H9 (cell line): ENCODE data around the gene MUC5B. TPM values are rescaled to one million over a fixed set of nuclear protein-coding genes. Genes with fewer than 3 reads are reported as not detected.

Source experiments
- DNase-seq: peaks from one replicate; pipeline ENCODE4 v3.0.0-alpha.2; 2017
- H2AFZ ChIP-seq: one replicate; pipeline ENCODE4 v1.6.1; 2013; ENCODE audit warnings: mild to moderate bottlenecking, low read length, control low read depth, moderate library complexity
- H2AK5ac ChIP-seq: 2 replicates; pipeline ENCODE4 v1.6.1; 2013; ENCODE audit warnings: low read length, control low read depth, mixed read lengths; ENCODE audit not compliant: insufficient read length
- H2BK120ac ChIP-seq: one replicate; pipeline ENCODE4 v1.6.1; 2013; ENCODE audit warnings: low read depth, mild to moderate bottlenecking, low read length, control low read depth, inconsistent platforms; ENCODE audit not compliant: poor library complexity, severe bottlenecking
- H2BK12ac ChIP-seq: 2 replicates; pipeline ENCODE4 v1.6.1; 2013; ENCODE audit warnings: low read length, control low read depth, mixed read lengths, low read depth; ENCODE audit not compliant: insufficient read length
- H2BK15ac ChIP-seq: 2 replicates; pipeline ENCODE4 v1.6.1; 2013; ENCODE audit warnings: low read depth, low read length, control low read depth
- H2BK20ac ChIP-seq: one replicate; pipeline ENCODE4 v1.6.1; 2013; ENCODE audit warnings: low read depth, mild to moderate bottlenecking, low read length, control low read depth, inconsistent platforms; ENCODE audit not compliant: poor library complexity, severe bottlenecking
- H2BK5ac ChIP-seq: 2 replicates; pipeline ENCODE4 v1.6.1; 2013; ENCODE audit warnings: low read length, control low read depth, mixed read lengths; ENCODE audit not compliant: insufficient read length
- H3K14ac ChIP-seq: 2 replicates; pipeline ENCODE4 v1.6.1; 2013; ENCODE audit warnings: low read length, control low read depth; ENCODE audit not compliant: insufficient read depth
- H3K18ac ChIP-seq: 2 replicates; pipeline ENCODE4 v1.6.1; 2013; ENCODE audit warnings: low read depth, mild to moderate bottlenecking, mixed read lengths, low read length, control low read depth; ENCODE audit not compliant: insufficient read length
- H3K23ac ChIP-seq: 2 replicates; pipeline ENCODE4 v1.6.1; 2013; ENCODE audit warnings: low read length, control low read depth, mixed read lengths, low read depth; ENCODE audit not compliant: insufficient read length
- H3K23me2 ChIP-seq: 2 replicates; pipeline ENCODE4 v1.6.1; 2013; ENCODE audit warnings: low read depth, mild to moderate bottlenecking, mixed read lengths, low read length, control low read depth; ENCODE audit not compliant: insufficient read length, poor library complexity, severe bottlenecking
- H3K27ac ChIP-seq: 2 replicates; pipeline ENCODE4 v1.5.1; 2013; ENCODE audit warnings: low read length, control low read depth, mixed read lengths, low read depth; ENCODE audit not compliant: insufficient read length
- H3K27me3 ChIP-seq: 2 replicates; pipeline ENCODE4 v1.6.1; 2013; ENCODE audit warnings: low read length, control low read depth, inconsistent platforms; ENCODE audit not compliant: insufficient read depth
- H3K4ac ChIP-seq: 2 replicates; pipeline ENCODE4 v1.6.1; 2013; ENCODE audit warnings: low read depth, mild to moderate bottlenecking, control low read depth, inconsistent platforms, low read length, moderate library complexity
- H3K4me1 ChIP-seq: 2 replicates; pipeline ENCODE4 v1.6.1; 2013; ENCODE audit warnings: low read length, control low read depth, inconsistent platforms; ENCODE audit not compliant: insufficient read depth
- H3K4me2 ChIP-seq: 2 replicates; pipeline ENCODE4 v1.6.1; 2013; ENCODE audit warnings: low read length, control low read depth, mixed read lengths; ENCODE audit not compliant: insufficient read length, insufficient read depth
- H3K56ac ChIP-seq: 2 replicates; pipeline ENCODE4 v1.6.1; 2013; ENCODE audit warnings: low read depth, mild to moderate bottlenecking, mixed read lengths, low read length, control low read depth; ENCODE audit not compliant: insufficient read length
- H3K79me1 ChIP-seq: 2 replicates; pipeline ENCODE4 v1.6.1; 2013; ENCODE audit warnings: low read depth, mild to moderate bottlenecking, moderate library complexity, low read length, control low read depth, inconsistent platforms; ENCODE audit not compliant: insufficient read depth, poor library complexity, severe bottlenecking
- H3K79me2 ChIP-seq: 2 replicates; pipeline ENCODE4 v1.6.1; 2013; ENCODE audit warnings: low read length, control low read depth, inconsistent platforms; ENCODE audit not compliant: insufficient read depth
- H3K9ac ChIP-seq: 2 replicates; pipeline ENCODE4 v1.6.1; 2013; ENCODE audit warnings: low read length, control low read depth, mixed read lengths; ENCODE audit not compliant: insufficient read length; ENCODE audit errors: extremely low read depth
- H3K9me3 ChIP-seq: one replicate; pipeline ENCODE4 v1.6.1; 2013; ENCODE audit warnings: low read depth, low read length, inconsistent platforms; ENCODE audit not compliant: control insufficient read depth
- H3T11ph ChIP-seq: one replicate; pipeline ENCODE4 v1.6.1; 2013; ENCODE audit warnings: mild to moderate bottlenecking, low read length, control low read depth, inconsistent platforms
- H4K20me1 ChIP-seq: one replicate; pipeline ENCODE4 v1.6.1; 2013; ENCODE audit not compliant: control insufficient read depth, insufficient read length, insufficient read depth
- H4K5ac ChIP-seq: 2 replicates; pipeline ENCODE4 v1.6.1; 2013; ENCODE audit warnings: low read depth, mild to moderate bottlenecking, mixed read lengths, low read length, control low read depth; ENCODE audit not compliant: insufficient read length
- H4K8ac ChIP-seq: replicated peaks from 2 replicates; pipeline ENCODE4 v1.6.1; 2013; ENCODE audit warnings: low read length, control low read depth, mixed read lengths, low read depth; ENCODE audit not compliant: insufficient read length
- H4K91ac ChIP-seq: 2 replicates; pipeline ENCODE4 v1.6.1; 2013; ENCODE audit warnings: low read depth, mild to moderate bottlenecking, moderate library complexity, mixed read lengths, low read length, control low read depth; ENCODE audit not compliant: insufficient read length
- H3K27ac Mint-ChIP-seq, 3 experiments: 2 replicates in 2 of 3; 3 replicates in 1 of 3; pipeline ENCODE4 v1.8.0; 2020 to 2021; ENCODE audit warnings: mixed read lengths in 3 of 3, mild to moderate bottlenecking in 1 of 3, moderate library complexity in 1 of 3
- H3K27me3 Mint-ChIP-seq: 2 replicates; pipeline ENCODE4 v1.8.0; 2021; ENCODE audit warnings: low read depth, mild to moderate bottlenecking, moderate library complexity, mixed read lengths
- H3K36me3 Mint-ChIP-seq, 3 experiments: 2 replicates in 2 of 3; 3 replicates in 1 of 3; pipeline ENCODE4 v1.8.0; 2020 to 2021; ENCODE audit warnings: low read depth in 3 of 3, mixed read lengths in 3 of 3; ENCODE audit not compliant: insufficient read depth in 1 of 3
- H3K4me1 Mint-ChIP-seq, 2 experiments: 2 replicates each; pipeline ENCODE4 v1.8.0; 2020; ENCODE audit warnings: mixed read lengths in 2 of 2
- H3K4me3 Mint-ChIP-seq, 2 experiments: 2 replicates in 1 of 2; 3 replicates in 1 of 2; pipeline ENCODE4 v1.8.0; 2020 to 2021; ENCODE audit warnings: mild to moderate bottlenecking in 2 of 2, mixed read lengths in 2 of 2, moderate library complexity in 1 of 2
- H3K9me3 Mint-ChIP-seq, 2 experiments: 2 replicates in 1 of 2; 3 replicates in 1 of 2; pipeline ENCODE4 v1.8.0; 2020; ENCODE audit warnings: mild to moderate bottlenecking in 2 of 2, mixed read lengths in 2 of 2, moderate library complexity in 1 of 2
- WGBS: extraction: QIAGEN DNeasy Blood & Tissue Kit; methylation state at CpG from one replicate; pipeline ENCODE4 v1.1.7; 2013; ENCODE audit warnings: missing lambda C conversion rate, low lambda C conversion rate, mixed read lengths; ENCODE audit not compliant: insufficient read length; ENCODE audit errors: extremely low coverage; 5-methylcytosine and 5-hydroxymethylcytosine counted together
- total RNA-seq: library from RNA; stranded (reverse); gene quantifications from 2 replicates; pipeline ENCODE4 v1.2.1, GENCODE V29; 2021
- TF ChIP-seq, protein P1 (sequence below): fragments of 200-600 bp; sonication (generic); conservative IDR thresholded peaks from 3 replicates; pipeline ENCODE4 v1.8.0; 2021; ENCODE audit warnings: antibody characterized with exemption, mild to moderate bottlenecking

MUC5B gene
- total RNA-seq, 1 experiment from 2014 or later: not detected

DNA sequence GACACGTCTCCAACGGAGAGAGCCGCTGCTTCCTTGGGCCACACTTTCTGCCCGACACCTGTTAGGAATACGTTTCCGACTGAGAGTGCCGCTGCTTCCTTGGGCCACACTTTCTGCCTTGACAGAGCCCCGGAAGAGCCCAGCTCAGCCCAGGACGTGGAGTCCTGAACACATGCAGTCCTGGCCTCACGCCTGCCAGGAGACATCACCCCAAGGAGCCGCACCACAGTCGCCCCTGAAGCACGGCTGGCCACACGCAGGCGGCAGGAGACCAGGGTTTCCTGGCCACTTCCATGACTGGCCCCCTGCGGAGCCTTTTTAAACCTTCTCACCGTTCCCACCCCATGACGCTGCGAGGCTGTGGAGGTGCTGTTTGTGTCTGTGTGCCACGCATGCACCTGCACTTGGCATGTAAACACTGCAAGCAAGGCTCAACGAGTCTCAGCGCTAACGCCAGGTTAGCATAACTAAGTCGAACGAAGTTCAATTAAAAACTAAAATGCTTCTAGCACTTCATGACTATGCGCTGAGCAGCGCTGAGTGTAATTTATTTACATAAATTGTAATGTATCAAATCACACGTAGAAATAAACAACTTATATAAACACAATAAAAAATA is 77.8 kb downstream of the MUC5B start:
- Mint-ChIP-seq H3K27ac (peak overlapping the region in 2 of 3 experiments; percentile 40 to 66; a peak in 2 of 7 replicates), H3K36me3 (peaks cover 5% of the 10 kb centered on the region in 3 experiments; a peak in 3 of 7 replicates), H3K4me1 (peaks cover 21 to 32% of the 10 kb centered on the region in 2 experiments), H3K9me3 (no peaks in the 10 kb centered on the region), H3K4me3 (no peak overlapping the region), H3K27me3 (no peaks in the 10 kb centered on the region)
- H2AK5ac ChIP-seq: no peak overlapping the region
- no peak overlapping the region for H2BK5ac ChIP-seq
- no peak overlapping the region for H3K4me2 ChIP-seq
- no peaks in the 10 kb centered on the region for H4K20me1 ChIP-seq
- no peaks in the 10 kb centered on the region for H3K23me2 ChIP-seq
- no peaks in the 10 kb centered on the region for H3K9me3 ChIP-seq
- no peak overlapping the region for H4K8ac ChIP-seq
- H3K56ac ChIP-seq: no peak overlapping the region
- no peak overlapping the region for H3K23ac ChIP-seq
- no peak overlapping the region for H3K14ac ChIP-seq
- no peak overlapping the region for H3K18ac ChIP-seq
- H3K27me3 ChIP-seq: no peaks in the 10 kb centered on the region
- H2BK120ac ChIP-seq: no peak overlapping the region
- no peak overlapping the region for H3T11ph ChIP-seq
- H2BK12ac ChIP-seq: no peak overlapping the region
- no peak overlapping the region for H3K9ac ChIP-seq
- TF ChIP-seq, protein P1, sequence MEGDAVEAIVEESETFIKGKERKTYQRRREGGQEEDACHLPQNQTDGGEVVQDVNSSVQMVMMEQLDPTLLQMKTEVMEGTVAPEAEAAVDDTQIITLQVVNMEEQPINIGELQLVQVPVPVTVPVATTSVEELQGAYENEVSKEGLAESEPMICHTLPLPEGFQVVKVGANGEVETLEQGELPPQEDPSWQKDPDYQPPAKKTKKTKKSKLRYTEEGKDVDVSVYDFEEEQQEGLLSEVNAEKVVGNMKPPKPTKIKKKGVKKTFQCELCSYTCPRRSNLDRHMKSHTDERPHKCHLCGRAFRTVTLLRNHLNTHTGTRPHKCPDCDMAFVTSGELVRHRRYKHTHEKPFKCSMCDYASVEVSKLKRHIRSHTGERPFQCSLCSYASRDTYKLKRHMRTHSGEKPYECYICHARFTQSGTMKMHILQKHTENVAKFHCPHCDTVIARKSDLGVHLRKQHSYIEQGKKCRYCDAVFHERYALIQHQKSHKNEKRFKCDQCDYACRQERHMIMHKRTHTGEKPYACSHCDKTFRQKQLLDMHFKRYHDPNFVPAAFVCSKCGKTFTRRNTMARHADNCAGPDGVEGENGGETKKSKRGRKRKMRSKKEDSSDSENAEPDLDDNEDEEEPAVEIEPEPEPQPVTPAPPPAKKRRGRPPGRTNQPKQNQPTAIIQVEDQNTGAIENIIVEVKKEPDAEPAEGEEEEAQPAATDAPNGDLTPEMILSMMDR: no peak
- H2BK20ac ChIP-seq: no peak overlapping the region
- H2AFZ ChIP-seq: no peak overlapping the region
- H4K91ac ChIP-seq: no peak overlapping the region
- H4K5ac ChIP-seq: no peak overlapping the region
- no peak overlapping the region for H3K27ac ChIP-seq
- peaks cover 14% of the 10 kb centered on the region for H3K79me1 ChIP-seq
- no peak overlapping the region for H2BK15ac ChIP-seq
- H3K4ac ChIP-seq: no peak overlapping the region
- WGBS: no CpG with 5 or more reads among the region's 28 CpGs
- H3K79me2 ChIP-seq: peaks cover 1% of the 10 kb centered on the region; the same call in 1 of the 2 replicates
- peak; percentile 24 for DNase-seq
- H3K4me1 ChIP-seq: no peaks in the 10 kb centered on the region; the same call in 1 of the 2 replicates
